H9 (cell line): ENCODE results near the gene HES1. TPM values are rescaled to one million over a fixed set of nuclear protein-coding genes. Genes with fewer than 3 reads are reported as not detected.

Source experiments
- DNase-seq: peaks from one replicate; pipeline ENCODE4 v3.0.0-alpha.2; 2017
- H2AFZ ChIP-seq: one replicate; pipeline ENCODE4 v1.6.1; 2013; ENCODE audit warnings: mild to moderate bottlenecking, low read length, control low read depth, moderate library complexity
- H2AK5ac ChIP-seq: 2 replicates; pipeline ENCODE4 v1.6.1; 2013; ENCODE audit warnings: low read length, control low read depth, mixed read lengths; ENCODE audit not compliant: insufficient read length
- H2BK120ac ChIP-seq: one replicate; pipeline ENCODE4 v1.6.1; 2013; ENCODE audit warnings: low read depth, mild to moderate bottlenecking, low read length, control low read depth, inconsistent platforms; ENCODE audit not compliant: poor library complexity, severe bottlenecking
- H2BK12ac ChIP-seq: 2 replicates; pipeline ENCODE4 v1.6.1; 2013; ENCODE audit warnings: low read length, control low read depth, mixed read lengths, low read depth; ENCODE audit not compliant: insufficient read length
- H2BK15ac ChIP-seq: 2 replicates; pipeline ENCODE4 v1.6.1; 2013; ENCODE audit warnings: low read depth, low read length, control low read depth
- H2BK20ac ChIP-seq: one replicate; pipeline ENCODE4 v1.6.1; 2013; ENCODE audit warnings: low read depth, mild to moderate bottlenecking, low read length, control low read depth, inconsistent platforms; ENCODE audit not compliant: poor library complexity, severe bottlenecking
- H2BK5ac ChIP-seq: 2 replicates; pipeline ENCODE4 v1.6.1; 2013; ENCODE audit warnings: low read length, control low read depth, mixed read lengths; ENCODE audit not compliant: insufficient read length
- H3K14ac ChIP-seq: 2 replicates; pipeline ENCODE4 v1.6.1; 2013; ENCODE audit warnings: low read length, control low read depth; ENCODE audit not compliant: insufficient read depth
- H3K18ac ChIP-seq: 2 replicates; pipeline ENCODE4 v1.6.1; 2013; ENCODE audit warnings: low read depth, mild to moderate bottlenecking, mixed read lengths, low read length, control low read depth; ENCODE audit not compliant: insufficient read length
- H3K23ac ChIP-seq: 2 replicates; pipeline ENCODE4 v1.6.1; 2013; ENCODE audit warnings: low read length, control low read depth, mixed read lengths, low read depth; ENCODE audit not compliant: insufficient read length
- H3K23me2 ChIP-seq: 2 replicates; pipeline ENCODE4 v1.6.1; 2013; ENCODE audit warnings: low read depth, mild to moderate bottlenecking, mixed read lengths, low read length, control low read depth; ENCODE audit not compliant: insufficient read length, poor library complexity, severe bottlenecking
- H3K27ac ChIP-seq: 2 replicates; pipeline ENCODE4 v1.5.1; 2013; ENCODE audit warnings: low read length, control low read depth, mixed read lengths, low read depth; ENCODE audit not compliant: insufficient read length
- H3K27me3 ChIP-seq: 2 replicates; pipeline ENCODE4 v1.6.1; 2013; ENCODE audit warnings: low read length, control low read depth, inconsistent platforms; ENCODE audit not compliant: insufficient read depth
- H3K4ac ChIP-seq: 2 replicates; pipeline ENCODE4 v1.6.1; 2013; ENCODE audit warnings: low read depth, mild to moderate bottlenecking, control low read depth, inconsistent platforms, low read length, moderate library complexity
- H3K4me1 ChIP-seq: 2 replicates; pipeline ENCODE4 v1.6.1; 2013; ENCODE audit warnings: low read length, control low read depth, inconsistent platforms; ENCODE audit not compliant: insufficient read depth
- H3K4me2 ChIP-seq: 2 replicates; pipeline ENCODE4 v1.6.1; 2013; ENCODE audit warnings: low read length, control low read depth, mixed read lengths; ENCODE audit not compliant: insufficient read length, insufficient read depth
- H3K56ac ChIP-seq: 2 replicates; pipeline ENCODE4 v1.6.1; 2013; ENCODE audit warnings: low read depth, mild to moderate bottlenecking, mixed read lengths, low read length, control low read depth; ENCODE audit not compliant: insufficient read length
- H3K79me1 ChIP-seq: 2 replicates; pipeline ENCODE4 v1.6.1; 2013; ENCODE audit warnings: low read depth, mild to moderate bottlenecking, moderate library complexity, low read length, control low read depth, inconsistent platforms; ENCODE audit not compliant: insufficient read depth, poor library complexity, severe bottlenecking
- H3K79me2 ChIP-seq: 2 replicates; pipeline ENCODE4 v1.6.1; 2013; ENCODE audit warnings: low read length, control low read depth, inconsistent platforms; ENCODE audit not compliant: insufficient read depth
- H3K9ac ChIP-seq: 2 replicates; pipeline ENCODE4 v1.6.1; 2013; ENCODE audit warnings: low read length, control low read depth, mixed read lengths; ENCODE audit not compliant: insufficient read length; ENCODE audit errors: extremely low read depth
- H3K9me3 ChIP-seq: one replicate; pipeline ENCODE4 v1.6.1; 2013; ENCODE audit warnings: low read depth, low read length, inconsistent platforms; ENCODE audit not compliant: control insufficient read depth
- H3T11ph ChIP-seq: one replicate; pipeline ENCODE4 v1.6.1; 2013; ENCODE audit warnings: mild to moderate bottlenecking, low read length, control low read depth, inconsistent platforms
- H4K20me1 ChIP-seq: one replicate; pipeline ENCODE4 v1.6.1; 2013; ENCODE audit not compliant: control insufficient read depth, insufficient read length, insufficient read depth
- H4K5ac ChIP-seq: 2 replicates; pipeline ENCODE4 v1.6.1; 2013; ENCODE audit warnings: low read depth, mild to moderate bottlenecking, mixed read lengths, low read length, control low read depth; ENCODE audit not compliant: insufficient read length
- H4K8ac ChIP-seq: replicated peaks from 2 replicates; pipeline ENCODE4 v1.6.1; 2013; ENCODE audit warnings: low read length, control low read depth, mixed read lengths, low read depth; ENCODE audit not compliant: insufficient read length
- H4K91ac ChIP-seq: 2 replicates; pipeline ENCODE4 v1.6.1; 2013; ENCODE audit warnings: low read depth, mild to moderate bottlenecking, moderate library complexity, mixed read lengths, low read length, control low read depth; ENCODE audit not compliant: insufficient read length
- H3K27ac Mint-ChIP-seq, 3 experiments: 2 replicates in 2 of 3; 3 replicates in 1 of 3; pipeline ENCODE4 v1.8.0; 2020 to 2021; ENCODE audit warnings: mixed read lengths in 3 of 3, mild to moderate bottlenecking in 1 of 3, moderate library complexity in 1 of 3
- H3K27me3 Mint-ChIP-seq: 2 replicates; pipeline ENCODE4 v1.8.0; 2021; ENCODE audit warnings: low read depth, mild to moderate bottlenecking, moderate library complexity, mixed read lengths
- H3K36me3 Mint-ChIP-seq, 3 experiments: 2 replicates in 2 of 3; 3 replicates in 1 of 3; pipeline ENCODE4 v1.8.0; 2020 to 2021; ENCODE audit warnings: low read depth in 3 of 3, mixed read lengths in 3 of 3; ENCODE audit not compliant: insufficient read depth in 1 of 3
- H3K4me1 Mint-ChIP-seq, 2 experiments: 2 replicates each; pipeline ENCODE4 v1.8.0; 2020; ENCODE audit warnings: mixed read lengths in 2 of 2
- H3K4me3 Mint-ChIP-seq, 2 experiments: 2 replicates in 1 of 2; 3 replicates in 1 of 2; pipeline ENCODE4 v1.8.0; 2020 to 2021; ENCODE audit warnings: mild to moderate bottlenecking in 2 of 2, mixed read lengths in 2 of 2, moderate library complexity in 1 of 2
- H3K9me3 Mint-ChIP-seq, 2 experiments: 2 replicates in 1 of 2; 3 replicates in 1 of 2; pipeline ENCODE4 v1.8.0; 2020; ENCODE audit warnings: mild to moderate bottlenecking in 2 of 2, mixed read lengths in 2 of 2, moderate library complexity in 1 of 2
- WGBS: extraction: QIAGEN DNeasy Blood & Tissue Kit; methylation state at CpG from one replicate; pipeline ENCODE4 v1.1.7; 2013; ENCODE audit warnings: missing lambda C conversion rate, low lambda C conversion rate, mixed read lengths; ENCODE audit not compliant: insufficient read length; ENCODE audit errors: extremely low coverage; 5-methylcytosine and 5-hydroxymethylcytosine counted together
- total RNA-seq: library from RNA; stranded (reverse); gene quantifications from 2 replicates; pipeline ENCODE4 v1.2.1, GENCODE V29; 2021
- TF ChIP-seq, protein P1 (sequence below): fragments of 200-600 bp; sonication (generic); conservative IDR thresholded peaks from 3 replicates; pipeline ENCODE4 v1.8.0; 2021; ENCODE audit warnings: antibody characterized with exemption, mild to moderate bottlenecking

The HES1 gene
- total RNA-seq, 1 experiment from 2014 or later = 23.2 TPM

DNA sequence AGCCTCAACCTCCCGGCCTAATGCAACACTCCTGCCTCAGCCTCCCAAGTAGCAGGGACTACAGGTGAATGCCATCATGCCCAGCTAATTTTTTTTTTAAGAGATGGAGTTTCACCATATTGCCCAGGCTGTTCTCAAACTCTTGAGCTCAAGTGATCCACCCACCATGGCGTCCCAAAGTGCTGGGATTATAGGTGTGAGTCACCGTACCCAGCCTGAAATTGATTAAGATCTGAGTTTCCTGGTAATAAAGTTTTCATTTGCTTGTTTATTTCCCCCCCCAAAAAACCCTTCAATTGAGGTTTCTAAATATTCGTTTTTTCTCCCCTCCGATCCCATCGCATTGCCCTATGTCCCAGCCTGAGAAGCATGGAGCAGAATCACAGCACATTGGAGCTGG is 39.0 kb downstream of the HES1 start:
- Histone ChIP-seq H3K56ac (no peak overlapping the region), H3K4me2 (no peak overlapping the region), H3T11ph (no peak overlapping the region), H4K91ac (no peak overlapping the region), H3K9ac (no peak overlapping the region), H3K79me1 (no peaks in the 10 kb centered on the region), H2BK15ac (no peak overlapping the region), H3K23me2 (no peaks in the 10 kb centered on the region), H4K5ac (no peak overlapping the region), H3K18ac (no peak overlapping the region), H2AFZ (no peak overlapping the region), H2BK12ac (no peak overlapping the region), H3K27ac (no peak overlapping the region), H3K27me3 (no peaks in the 10 kb centered on the region), H3K14ac (no peak overlapping the region), H3K4me1 (0 out of 2 replicates have a peak, but pooled peaks cover 3% of the 10 kb centered on the region), H3K23ac (no peak overlapping the region), H2BK120ac (no peak overlapping the region), H4K8ac (no peak overlapping the region), H2BK5ac (no peak overlapping the region), H3K9me3 (no peaks in the 10 kb centered on the region), H2AK5ac (no peak overlapping the region), H4K20me1 (no peaks in the 10 kb centered on the region), H3K4ac (no peak overlapping the region), H3K79me2 (no peaks in the 10 kb centered on the region), H2BK20ac (no peak overlapping the region)
- WGBS = no CpG with 5 or more reads among the region's 6 CpGs
- Mint-ChIP-seq H3K9me3 (peaks cover 5 to 8% of the 10 kb centered on the region in 2 experiments), H3K4me3 (no peak overlapping the region), H3K4me1 (peaks cover 36 to 41% of the 10 kb centered on the region in 2 experiments), H3K27ac (peak overlapping the region in 1 of 3 experiments; percentile 31; a peak in 1 of 7 replicates), H3K27me3 (peaks cover 21% of the 10 kb centered on the region), H3K36me3 (peaks cover 0 to 7% (median 1%) of the 10 kb centered on the region in 3 experiments; a peak in 3 of 7 replicates)
- DNase-seq = no peak
- TF ChIP-seq, protein P1, sequence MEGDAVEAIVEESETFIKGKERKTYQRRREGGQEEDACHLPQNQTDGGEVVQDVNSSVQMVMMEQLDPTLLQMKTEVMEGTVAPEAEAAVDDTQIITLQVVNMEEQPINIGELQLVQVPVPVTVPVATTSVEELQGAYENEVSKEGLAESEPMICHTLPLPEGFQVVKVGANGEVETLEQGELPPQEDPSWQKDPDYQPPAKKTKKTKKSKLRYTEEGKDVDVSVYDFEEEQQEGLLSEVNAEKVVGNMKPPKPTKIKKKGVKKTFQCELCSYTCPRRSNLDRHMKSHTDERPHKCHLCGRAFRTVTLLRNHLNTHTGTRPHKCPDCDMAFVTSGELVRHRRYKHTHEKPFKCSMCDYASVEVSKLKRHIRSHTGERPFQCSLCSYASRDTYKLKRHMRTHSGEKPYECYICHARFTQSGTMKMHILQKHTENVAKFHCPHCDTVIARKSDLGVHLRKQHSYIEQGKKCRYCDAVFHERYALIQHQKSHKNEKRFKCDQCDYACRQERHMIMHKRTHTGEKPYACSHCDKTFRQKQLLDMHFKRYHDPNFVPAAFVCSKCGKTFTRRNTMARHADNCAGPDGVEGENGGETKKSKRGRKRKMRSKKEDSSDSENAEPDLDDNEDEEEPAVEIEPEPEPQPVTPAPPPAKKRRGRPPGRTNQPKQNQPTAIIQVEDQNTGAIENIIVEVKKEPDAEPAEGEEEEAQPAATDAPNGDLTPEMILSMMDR = no peak
